ENCODE data around the gene TIGD3. TPM values are rescaled to one million over a fixed set of nuclear protein-coding genes. Genes with fewer than 3 reads are reported as not detected.

The TIGD3 gene
- total RNA-seq, 1 donor from 2014 or later: 0.17 TPM

DNA sequence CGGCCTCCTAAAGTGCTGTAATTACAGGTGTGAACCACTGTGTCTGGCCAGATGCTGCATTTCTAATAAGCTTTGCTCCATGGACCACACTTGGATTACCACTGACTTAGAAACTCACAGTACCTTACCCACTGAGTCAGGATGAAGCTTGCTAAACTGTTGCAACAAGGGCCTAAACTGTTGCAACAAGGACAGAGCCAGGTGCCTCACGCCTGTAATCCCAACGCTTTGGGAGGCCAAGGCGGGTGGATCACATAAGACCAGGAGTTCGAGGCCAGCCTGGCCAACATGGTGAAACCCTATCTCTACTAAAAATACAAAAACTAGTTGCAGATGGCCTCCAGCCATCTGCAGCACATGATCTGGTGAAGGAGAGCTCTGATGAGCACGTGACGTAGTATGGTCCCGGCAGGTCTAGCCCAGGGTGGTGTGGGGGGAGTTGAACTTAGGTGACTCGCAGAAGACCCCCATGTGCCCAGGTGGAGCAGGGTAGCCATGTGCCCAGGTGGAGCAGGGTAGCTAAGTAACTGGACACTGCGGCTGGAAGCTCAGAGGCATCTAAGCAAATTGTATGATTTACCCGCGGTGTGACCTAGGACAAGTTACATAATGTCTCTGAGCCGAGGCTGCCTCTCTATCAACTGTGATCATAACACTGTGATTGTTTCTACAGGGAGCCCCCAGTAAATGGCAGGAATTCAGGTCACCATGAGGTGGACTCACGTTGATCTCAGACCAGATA is 19.5 kb downstream of the TIGD3 start:
- no peak for DNase-seq

DNA sequence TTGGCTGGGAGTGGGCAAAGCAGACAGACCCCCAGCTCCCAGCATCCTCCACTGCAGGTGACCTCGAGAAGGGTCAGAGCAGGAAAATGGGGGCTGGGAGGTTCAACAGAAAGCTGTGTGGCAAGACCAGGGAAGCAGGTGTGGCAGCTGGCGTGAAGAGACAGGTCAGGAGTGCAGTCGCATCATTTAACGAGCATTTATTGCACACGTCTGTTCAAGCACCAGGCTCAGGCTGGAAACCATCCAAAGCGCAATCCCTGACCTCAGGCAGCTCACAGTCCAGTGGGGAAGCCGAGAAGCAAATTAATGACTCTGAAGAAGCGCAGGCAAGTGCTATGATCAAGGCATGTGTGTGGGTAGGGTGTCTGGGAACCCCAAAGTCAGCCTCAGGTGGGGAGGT is 20.5 kb downstream of the TIGD3 start:
- no peak for DNase-seq

DNA sequence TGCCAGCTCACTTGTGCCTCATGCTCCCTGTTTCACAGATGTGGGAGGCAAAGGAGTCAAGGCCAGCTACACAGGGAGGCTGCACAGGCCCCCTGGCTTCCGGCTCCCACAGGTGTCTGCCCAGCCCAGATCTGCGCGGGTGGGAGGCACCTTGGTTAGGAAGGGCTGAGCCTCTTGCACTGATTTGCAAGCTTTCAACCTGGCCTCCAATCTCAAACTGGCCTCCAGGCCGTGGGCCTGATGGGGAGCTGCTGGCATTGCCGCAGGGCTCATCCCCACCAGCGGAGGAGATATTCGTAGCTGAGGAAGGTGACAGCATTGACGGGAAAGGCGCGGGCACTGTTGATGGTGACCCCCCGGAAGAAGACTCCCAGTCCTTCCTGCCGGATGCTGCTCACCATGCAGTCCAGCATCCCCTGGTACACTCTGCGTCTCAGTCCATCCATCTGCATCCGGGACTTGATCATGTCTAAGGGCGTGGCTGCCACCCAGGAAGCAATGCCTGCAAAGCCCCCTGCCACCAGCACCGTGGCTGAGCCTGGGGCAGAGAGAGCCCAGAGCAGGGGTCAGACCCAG is 21.7 kb downstream of the TIGD3 start:
- no peak for DNase-seq

DNA sequence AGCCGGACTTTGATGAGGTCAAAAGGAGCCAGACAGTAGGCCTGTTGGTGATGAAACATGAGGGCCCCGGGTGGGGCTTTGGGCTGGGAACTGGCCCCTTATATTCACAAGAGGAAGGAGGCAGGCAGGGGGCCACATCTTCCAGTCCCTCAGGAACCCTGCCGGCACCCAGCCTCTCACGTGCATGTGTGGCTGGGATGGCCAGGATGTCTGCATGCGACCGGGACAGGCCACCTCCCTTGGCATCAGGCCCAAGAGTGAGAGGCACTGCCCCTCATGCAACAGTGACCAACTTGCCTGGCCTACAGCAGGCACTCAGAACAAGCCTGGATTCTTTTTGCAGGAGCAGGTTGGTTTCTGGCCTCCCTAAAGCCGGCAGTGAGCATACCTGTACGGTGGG is 22.5 kb downstream of the TIGD3 start:
- DNase-seq: no peak

- no peak for DNase-seq
These were observed 23.2 kb downstream of the TIGD3 start for GRCh38 chr11:65377777-65378176.

DNA sequence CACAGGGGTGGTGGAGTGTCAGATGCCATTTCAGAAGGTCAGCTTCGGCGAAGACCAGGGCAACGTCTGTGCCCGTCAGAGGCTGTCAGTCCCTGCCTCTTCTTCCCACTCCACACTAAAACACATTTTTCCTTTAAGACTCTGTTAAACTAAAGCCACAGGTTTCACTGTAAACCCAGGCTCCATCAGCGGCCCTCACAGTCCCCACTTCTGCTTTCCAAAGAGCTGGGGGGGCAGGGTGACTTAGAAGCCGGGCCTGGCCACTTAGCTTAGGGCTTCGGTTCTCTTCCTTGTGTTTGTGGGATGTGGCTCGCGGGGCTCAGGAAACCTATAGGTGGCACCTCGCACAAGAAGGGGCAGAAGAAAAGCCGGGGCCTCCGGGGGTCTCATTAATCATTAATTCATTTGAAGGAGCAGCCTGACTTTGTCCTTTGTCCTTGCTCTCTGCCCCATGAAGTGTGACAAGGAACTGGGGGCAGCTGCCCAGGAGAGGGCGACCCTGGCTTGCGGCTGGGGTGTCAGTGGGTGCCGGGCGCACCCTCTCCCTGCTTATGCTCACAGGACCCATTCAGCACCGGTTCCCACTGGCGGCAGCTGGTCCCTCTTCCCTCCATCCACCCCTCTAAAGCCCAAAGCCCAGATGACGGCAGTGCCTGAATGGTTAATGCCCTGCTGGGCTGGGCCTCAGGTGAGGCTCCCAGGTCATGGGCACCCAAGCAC is 23.8 kb downstream of the TIGD3 start:
- DNase-seq: no peak

GRCh38 chr11:65378928-65379638 is 24.5 kb downstream of the TIGD3 start:
- no peak for DNase-seq

- no peak for DNase-seq
These were observed 25.3 kb downstream of the TIGD3 start for GRCh38 chr11:65379698-65380459.

DNA sequence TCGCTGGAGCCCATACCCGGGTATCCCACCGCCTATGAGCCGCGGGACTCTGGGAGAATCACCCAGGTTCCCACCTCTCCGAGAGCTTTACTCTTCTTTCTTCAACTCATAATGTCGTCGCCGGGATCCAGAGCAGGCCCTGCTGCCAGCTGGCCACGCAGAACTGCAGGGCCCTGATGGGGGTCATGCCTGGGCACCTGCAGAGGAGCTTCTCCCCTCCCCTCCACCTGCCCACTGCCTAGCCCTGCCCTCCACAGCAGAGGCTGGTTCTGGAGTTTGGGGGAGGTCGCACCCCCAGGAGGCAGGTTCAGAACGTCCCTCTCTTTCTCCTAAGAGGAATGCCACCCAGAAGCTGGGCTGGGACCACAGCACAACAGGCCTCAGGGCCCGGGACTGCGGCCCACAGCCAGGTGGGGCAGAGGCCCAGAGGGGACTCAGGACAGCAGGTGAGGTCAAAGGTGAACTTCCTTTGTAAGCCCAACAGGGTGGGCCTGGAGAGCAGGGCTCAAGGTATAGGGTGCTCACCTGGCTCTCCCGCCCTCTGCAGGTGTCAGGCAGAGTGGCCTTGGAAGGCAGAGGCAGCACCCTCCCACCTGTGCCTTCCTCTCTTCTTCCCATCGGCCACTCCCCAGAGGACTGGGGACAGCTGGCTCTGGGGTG is 26.0 kb downstream of the TIGD3 start:
- no peak for DNase-seq

- DNase-seq: no peak
These were observed 27.1 kb downstream of the TIGD3 start for GRCh38 chr11:65381716-65382032.

GRCh38 chr11:65382033-65382803 is 27.7 kb downstream of the TIGD3 start, which contains the start of gene SLC25A45:
SLC25A45 (minus strand) TSS chr11:65382646; CDS start chr11:65381951, 695 bp downstream.
- peak; percentile 99 for DNase-seq

DNA sequence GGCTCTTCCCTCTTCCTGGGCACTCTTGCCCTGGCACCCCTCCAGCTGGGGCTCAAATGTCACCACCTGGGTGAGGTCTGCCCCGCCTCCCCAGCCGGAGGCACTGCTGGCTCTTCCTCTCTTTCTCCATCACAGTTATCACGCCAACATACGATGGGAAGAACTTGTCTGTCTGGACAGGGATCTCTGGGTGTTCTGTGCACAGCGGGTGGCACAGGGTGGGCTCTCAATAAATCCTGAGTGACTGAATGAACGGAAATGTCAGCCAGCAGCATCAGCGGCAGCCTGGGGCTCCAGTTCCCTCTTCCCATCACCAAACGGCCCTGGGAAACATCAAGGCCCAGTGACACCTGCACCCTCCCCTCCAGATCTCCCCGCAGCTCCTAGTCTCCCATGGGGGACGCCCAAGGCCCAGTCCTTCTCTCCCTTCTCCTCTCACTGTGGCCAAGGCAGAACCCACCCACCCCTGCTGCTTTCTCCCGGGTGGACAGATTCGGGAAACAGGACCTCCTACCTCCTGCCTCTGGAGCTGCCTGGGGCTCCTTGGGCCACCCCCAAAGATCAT is 28.3 kb downstream of the TIGD3 start:
- no peak for DNase-seq

- DNase-seq: no peak
These were observed 29.2 kb downstream of the TIGD3 start for GRCh38 chr11:65383778-65384177.

DNA sequence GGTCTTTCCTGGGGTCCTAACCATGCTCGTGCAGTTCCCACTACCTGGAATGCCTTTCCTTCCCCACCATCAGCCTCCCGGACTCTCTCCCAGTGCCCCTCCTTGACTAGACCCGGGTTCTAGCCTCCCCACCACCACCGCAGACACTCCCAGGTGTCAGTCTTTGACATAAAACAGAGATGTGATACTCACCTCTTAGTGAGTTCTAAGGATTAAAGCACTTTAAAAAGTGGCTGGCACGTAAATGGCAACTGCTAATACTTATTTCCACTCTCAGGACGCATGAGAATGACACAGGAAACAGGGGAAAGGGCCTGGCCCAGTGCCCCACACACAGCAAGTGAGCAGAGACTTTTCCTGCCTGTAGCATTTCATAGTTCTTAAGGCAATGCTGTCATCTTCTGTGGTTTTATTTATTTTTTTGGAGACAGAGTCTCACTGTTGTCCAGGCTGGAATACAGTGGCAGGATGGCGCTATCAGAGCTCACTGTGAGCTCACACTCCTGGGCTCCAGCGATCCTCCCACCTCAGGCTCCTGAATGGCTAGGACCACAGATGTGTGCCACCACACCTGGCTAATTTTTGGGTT is 29.8 kb downstream of the TIGD3 start:
- DNase-seq: peak; percentile 66

DNA sequence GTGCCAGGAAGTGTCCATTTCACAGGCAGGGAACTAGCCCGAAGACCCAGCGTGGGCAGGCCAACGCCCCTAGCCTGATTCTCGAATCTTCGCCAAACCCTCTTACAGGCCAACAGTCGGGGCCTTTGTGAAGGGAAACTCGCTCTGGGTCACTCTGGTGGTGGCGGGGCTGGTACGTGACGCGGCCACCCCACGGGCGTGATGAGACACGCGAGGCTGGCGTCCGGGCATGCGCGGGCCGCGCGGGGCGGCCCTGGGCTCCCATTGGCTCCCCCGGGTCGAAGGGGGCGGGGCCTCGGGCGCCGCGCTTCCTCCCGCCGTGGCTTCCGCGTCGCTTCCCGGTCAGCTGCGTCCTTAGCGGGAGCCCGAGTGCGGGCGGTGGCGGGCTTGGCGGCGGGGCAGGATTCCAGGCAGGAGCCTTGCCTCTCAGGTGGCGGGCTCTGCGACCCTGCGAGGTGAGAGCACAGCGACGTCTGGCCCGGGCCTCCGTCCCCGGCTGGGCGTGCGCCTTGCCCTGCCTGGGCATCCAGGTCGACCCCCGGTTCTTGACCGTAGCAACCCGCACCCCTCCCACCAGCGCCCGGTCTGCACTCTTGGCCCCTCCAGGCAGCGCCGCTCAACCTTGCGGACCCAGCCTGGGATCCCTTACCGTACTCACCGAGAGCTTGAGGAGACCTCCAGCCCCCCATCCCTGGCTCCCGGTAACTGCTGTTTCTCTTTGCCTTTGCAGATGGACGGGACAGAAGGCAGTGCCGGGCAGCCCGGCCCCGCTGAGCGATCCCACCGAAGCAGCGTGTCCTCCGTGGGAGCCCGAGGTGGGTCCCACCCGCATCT is 32.0 kb downstream of the TIGD3 start, which contains the start of gene FRMD8:
Gene FRMD8, plus strand, starts transcription at position 331 of the 834 bp plus-strand sequence. Its CDS starts 400 bp downstream, at position 731.
- peak; percentile 89 for DNase-seq

- DNase-seq: no peak
These were observed 34.2 kb downstream of the TIGD3 start for GRCh38 chr11:65388731-65389130.

DNA sequence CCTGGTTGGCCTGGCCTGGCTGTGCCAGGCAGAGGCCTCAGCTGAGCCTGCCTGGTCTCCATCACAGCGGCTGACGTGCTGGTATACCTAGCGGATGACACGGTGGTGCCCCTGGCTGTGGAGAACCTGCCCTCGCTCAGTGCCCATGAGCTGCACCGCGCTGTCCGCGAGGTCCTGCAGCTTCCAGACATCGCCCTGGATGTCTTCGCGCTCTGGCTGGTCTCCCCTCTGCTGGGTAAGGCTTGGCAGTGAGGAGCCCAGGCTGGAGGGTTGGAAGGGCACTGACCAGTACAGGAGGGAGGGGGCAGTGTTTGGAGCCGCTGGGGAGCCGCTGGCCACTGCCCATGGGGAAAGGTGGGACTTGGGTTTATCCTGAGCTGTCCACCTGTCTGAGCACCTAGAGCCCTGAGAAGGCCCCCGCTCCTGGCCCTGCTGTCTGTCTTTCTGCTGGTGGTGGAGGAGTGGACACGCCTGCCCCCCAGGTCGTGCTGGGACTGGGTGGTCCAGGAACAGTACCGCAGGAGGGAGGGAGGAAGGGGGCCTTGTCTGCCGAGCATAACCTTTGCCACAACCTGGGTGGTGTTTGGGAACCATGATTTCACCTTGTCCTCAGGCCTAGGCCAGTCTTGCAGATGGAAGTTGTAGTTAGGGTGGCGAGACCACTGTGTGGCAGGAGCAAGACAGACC is 34.9 kb downstream of the TIGD3 start:
- peak; percentile 36 for DNase-seq

GRCh38 chr11:65390099-65390941 is 35.8 kb downstream of the TIGD3 start:
- peak; percentile 53 for DNase-seq
